GM21576 (cell line): ENCODE data around the gene CCT6A.
A peak's percentile ranks its signal among the peaks of the same experiment; 100 is the strongest.
"Not testable (repeated sequence)": the region's sequence is repeated elsewhere in the genome, so short reads cannot be mapped to it uniquely, and the experiment has no call there.

Experiments used
- ATAC-seq: cut with Tn5 transposase; IDR thresholded peaks from one replicate; pipeline ENCODE4 v1.9.1; 2021; ENCODE audit warnings: mild to moderate bottlenecking, moderate library complexity; ENCODE audit not compliant: unreplicated experiment

Gene CCT6A

DNA sequence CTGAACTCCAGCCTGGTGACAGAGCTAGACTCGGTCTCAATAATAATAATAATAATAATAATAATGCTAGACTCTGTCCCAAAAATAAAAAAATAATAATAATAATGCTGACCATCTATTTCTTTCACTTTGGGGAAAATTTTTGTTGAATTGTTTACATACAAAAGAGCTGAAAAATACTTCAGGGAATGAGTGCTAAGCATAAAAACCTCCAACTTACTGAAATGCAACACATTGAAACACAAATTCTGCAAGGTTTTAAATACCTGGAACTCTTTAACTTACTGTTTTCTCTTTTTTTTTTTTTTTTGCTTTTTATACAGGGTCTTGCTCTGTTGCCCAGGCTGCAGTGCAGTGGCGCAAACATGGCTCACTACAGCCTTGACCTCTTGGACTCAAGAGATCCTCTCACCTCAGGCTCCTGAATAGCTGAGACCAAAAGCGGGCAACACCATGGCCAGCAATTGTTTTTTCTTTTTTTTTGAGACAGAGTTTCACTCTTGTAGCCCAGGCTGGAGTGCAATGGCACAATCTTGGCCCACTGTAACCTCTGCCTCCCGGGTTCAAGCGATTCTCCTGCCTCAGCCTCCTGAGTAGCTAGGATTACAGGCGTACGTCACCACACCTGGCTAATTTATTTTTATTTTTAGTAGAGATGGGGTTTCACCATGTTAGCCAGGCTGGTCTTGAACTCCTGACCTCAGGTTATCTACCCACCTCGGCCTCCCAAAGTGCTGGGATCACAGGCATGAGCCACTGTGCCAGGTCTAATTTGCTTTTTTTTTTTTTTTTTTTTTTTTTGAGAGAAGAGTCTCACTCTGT lies 46.8 kb downstream of the CCT6A start:
- ATAC-seq, result not testable (repeated sequence)

DNA sequence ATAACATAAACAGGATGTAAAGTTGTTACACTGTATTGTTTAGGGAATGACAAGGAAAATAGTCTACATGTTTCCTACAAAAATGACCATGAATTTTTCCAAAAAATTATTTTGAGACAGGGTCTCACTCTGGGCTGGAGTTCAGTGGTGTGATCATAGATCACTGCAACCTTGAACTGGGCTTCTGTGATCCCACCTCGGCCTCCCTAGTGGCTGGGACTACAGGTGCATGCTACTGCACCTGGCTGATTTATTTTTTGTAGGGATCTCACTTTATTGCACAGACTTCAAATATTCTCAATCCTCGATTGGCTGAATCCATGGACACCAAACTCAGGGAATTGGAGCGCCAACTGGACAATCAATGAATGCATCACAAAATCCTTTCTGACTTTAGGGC lies 48.1 kb downstream of the CCT6A start:
- ATAC-seq, result no peak

DNA sequence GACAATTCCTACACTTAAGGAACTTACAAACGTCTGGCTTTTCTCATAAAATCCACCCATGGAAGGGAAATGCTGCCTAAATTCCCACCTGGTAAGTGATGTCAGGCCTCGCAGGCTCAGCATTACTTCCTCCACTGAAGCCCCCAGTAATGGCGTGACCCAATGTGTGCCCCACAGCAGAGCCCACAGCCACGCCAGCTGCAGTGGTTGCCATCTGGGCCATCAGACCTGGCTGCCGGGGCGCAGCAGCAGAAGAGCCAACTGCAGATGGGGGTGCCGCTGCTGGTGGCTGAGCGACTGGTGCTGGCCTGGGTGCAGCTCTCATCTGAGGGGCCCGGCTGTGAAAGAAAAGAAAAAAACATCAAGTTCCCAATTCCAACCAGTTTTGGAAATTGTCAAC lies 52.6 kb downstream of the CCT6A start:
- not testable (repeated sequence) for ATAC-seq

DNA sequence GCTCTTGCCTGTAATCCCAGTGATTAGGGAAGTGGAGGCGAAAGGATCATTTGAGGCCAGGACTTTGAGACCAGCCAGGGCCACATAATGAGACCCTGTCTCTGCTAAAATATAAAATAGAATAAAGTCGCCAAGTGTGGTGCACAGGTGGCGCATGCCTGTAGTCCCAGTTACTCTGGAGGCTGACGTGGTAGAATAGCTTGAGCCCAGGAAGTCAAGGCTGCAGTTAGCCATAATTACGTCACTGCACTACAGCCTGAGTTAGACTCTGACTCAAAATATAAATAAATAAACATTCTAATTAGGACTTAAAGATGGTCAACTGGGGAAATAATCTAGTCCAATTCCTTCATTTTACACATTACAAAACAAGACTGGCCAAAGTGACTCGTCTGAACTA lies 53.9 kb downstream of the CCT6A start:
- no peak for ATAC-seq

DNA sequence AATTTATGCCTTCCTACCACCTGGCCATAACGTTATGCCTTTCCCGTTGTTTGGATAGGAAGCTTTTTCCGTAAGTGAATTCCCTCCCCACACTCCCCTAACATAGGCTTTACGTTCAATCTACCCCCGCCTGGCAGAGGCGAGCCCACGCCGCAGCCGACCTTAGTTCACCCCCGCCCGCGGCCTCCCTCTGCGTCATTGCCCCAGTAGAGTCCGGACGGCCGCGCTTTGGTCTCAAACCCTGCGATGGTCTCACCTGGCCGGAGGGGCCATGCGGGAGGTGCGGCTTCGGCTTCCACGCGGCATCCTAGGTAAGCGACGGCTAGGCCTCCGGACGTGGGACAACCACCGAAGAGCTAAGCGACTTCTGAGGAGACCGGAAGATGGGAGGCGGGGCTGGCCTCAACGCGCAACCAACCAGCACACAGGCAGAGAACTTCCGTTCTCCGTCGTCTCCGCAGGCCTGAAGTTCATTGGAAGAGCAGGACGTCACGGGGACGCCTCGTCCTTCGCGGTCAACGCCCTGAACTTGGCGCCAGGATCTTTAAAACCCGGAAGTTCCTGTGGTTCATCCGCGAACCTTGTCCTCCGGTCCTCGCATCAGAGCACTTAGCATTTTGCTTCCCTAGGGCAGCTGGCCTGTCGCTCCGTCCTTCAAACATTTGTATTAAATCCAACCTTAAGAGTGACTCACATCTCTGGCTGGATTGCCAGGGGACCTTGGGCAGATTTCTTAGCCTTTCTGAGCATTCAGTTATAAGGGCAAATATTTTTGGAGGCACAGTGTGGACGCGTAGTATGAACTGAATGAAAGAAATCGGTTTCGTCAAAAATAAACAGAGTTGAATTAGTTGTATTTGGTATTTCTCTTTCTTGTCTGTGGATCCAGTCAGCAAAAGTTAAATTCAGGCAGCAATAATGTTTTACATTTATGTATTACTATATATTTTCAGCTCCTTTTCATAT lies 54.8 kb downstream of the CCT6A start, which contains the start of gene CHCHD2:
Gene CHCHD2 (minus strand): TSS at position 369 of the 966 bp plus-strand sequence. CDS start 63 bp downstream, at position 306.
- peak; percentile 99 for ATAC-seq

DNA sequence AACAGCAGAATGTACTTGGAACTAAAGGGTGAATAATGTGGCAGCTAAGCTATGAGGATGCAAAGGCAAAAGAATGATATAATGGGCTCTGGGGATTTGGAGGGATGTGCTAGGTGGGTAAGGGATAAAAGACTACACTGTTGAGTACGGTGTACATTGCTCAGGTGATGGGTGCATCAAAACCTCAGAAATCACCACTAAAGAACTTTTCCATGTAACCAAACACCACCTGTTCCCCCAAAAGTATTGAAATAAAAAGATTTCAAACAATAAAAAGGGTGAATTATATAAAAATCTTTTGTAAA lies 56.3 kb downstream of the CCT6A start:
- no peak for ATAC-seq

DNA sequence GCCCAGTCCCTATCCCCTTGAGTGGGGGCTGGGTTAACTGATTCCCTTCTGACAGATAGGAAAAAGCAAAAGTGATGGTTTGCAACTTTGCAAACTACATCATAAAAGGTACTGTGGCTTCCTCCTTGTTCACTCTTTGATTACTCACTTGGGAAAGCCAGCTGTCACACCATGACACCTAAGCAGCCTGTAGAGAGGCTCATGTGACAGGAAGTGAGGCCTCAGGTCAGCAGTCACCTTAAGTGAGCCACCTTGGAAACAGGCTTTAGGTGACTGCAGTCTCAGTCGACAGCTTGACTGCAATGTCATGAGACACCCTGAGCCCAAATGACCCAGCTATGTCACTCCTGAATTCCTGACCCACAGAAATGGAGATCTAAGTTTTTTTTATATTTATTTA lies 59.0 kb downstream of the CCT6A start:
- ATAC-seq, result no peak

DNA sequence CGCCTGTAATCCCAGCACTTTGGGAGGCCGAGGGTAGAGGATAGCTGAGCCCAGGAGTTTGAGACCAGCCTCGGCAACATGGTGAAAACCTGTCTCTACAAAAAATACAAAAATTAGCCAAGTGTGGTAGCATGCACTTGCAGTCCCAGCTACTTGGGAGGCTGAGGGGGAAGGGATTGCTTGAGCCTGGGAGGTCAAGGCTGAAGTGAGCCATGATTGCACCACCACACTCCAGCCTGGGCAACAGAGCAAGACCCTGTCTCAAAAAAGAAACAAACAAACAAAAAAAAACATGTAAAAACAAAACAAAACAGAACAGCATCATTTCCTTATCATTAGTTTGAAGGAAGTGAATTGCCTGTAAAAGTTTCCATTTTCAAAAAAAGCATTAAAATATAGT lies 60.7 kb downstream of the CCT6A start:
- ATAC-seq, result not testable (repeated sequence)
